GM15510 (cell line): ENCODE data around the gene GGCT.

ENCODE experiments used
- POLR2A ChIP-seq: IDR thresholded peaks from 3 replicates; pipeline ENCODE4 v1.6.1; 2011; ENCODE audit warnings: borderline replicate concordance; ENCODE audit not compliant: insufficient read length; ENCODE audit errors: extremely low read depth

Gene GGCT

GRCh38 chr7:30471205-30471604, 33.4 kb downstream of the GGCT start:
- no peak for TF ChIP-seq POLR2A

- no peak for TF ChIP-seq POLR2A
These were observed 33.9 kb downstream of the GGCT start for GRCh38 chr7:30470771-30471170.

GRCh38 chr7:30470163-30470770, 34.4 kb downstream of the GGCT start:
- TF ChIP-seq POLR2A: no peak

- no peak for TF ChIP-seq POLR2A
These were observed 35.3 kb downstream of the GGCT start for GRCh38 chr7:30469303-30469702.

- TF ChIP-seq POLR2A: no peak
These were observed 35.8 kb downstream of the GGCT start for GRCh38 chr7:30468791-30469190.

- no peak for TF ChIP-seq POLR2A
These were observed 36.6 kb downstream of the GGCT start for GRCh38 chr7:30468041-30468440.

- TF ChIP-seq POLR2A: no peak
These were observed 37.4 kb downstream of the GGCT start for GRCh38 chr7:30467271-30467670.

GRCh38 chr7:30466266-30466665, 38.4 kb downstream of the GGCT start:
- TF ChIP-seq POLR2A: no peak

- TF ChIP-seq POLR2A: no peak
These were observed 38.8 kb downstream of the GGCT start for GRCh38 chr7:30465811-30466180.

- TF ChIP-seq POLR2A: no peak
These were observed 39.4 kb downstream of the GGCT start for GRCh38 chr7:30465046-30465810.

- TF ChIP-seq POLR2A: no peak
These were observed 40.4 kb downstream of the GGCT start for GRCh38 chr7:30464231-30464671.

- no peak for TF ChIP-seq POLR2A
These were observed 41.1 kb downstream of the GGCT start for GRCh38 chr7:30463405-30464145.

GRCh38 chr7:30462179-30462578, 42.5 kb downstream of the GGCT start:
- no peak for TF ChIP-seq POLR2A

GRCh38 chr7:30460246-30460633, 44.4 kb downstream of the GGCT start:
- no peak for TF ChIP-seq POLR2A

GRCh38 chr7:30459591-30460245, 44.9 kb downstream of the GGCT start:
- TF ChIP-seq POLR2A: no peak

- TF ChIP-seq POLR2A: no peak
These were observed 46.3 kb downstream of the GGCT start for GRCh38 chr7:30458311-30458710.

- TF ChIP-seq POLR2A: no peak
These were observed 50.7 kb downstream of the GGCT start for GRCh38 chr7:30453921-30454320.
